Midbrain (tissue), 1 donor: ENCODE measurements around the gene IGSF22.

ENCODE experiments used
- DNase-seq: peaks from one replicate; lab custom pipeline; 2025; lab: John Stamatoyannopoulos, UW

The IGSF22 gene

DNA sequence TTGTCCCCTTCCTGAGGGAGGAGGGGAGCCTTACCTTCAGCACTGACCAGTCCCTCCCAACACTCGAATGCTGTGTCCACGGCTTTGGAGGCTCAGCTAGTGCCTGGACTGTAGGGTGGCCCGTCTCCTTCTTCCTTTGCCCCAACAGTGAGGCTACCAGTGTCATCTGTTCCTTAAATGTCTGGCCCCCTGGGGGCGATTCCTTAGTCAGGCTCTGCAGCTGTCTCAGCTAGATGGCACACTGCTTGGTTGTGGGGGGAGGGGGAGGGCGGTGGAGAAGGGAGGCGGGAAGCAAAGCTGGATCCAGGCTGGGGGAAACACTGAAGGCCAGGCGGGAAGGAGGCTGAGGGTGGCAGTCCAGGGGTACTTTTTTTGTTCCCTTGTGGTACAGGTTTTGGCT lies at the start of gene IGSF22:
TSS of gene IGSF22 (minus strand) at position 149 of the 400 bp plus-strand sequence. CDS start 1,952 bp downstream, outside the sequence.
- no peak for DNase-seq

DNA sequence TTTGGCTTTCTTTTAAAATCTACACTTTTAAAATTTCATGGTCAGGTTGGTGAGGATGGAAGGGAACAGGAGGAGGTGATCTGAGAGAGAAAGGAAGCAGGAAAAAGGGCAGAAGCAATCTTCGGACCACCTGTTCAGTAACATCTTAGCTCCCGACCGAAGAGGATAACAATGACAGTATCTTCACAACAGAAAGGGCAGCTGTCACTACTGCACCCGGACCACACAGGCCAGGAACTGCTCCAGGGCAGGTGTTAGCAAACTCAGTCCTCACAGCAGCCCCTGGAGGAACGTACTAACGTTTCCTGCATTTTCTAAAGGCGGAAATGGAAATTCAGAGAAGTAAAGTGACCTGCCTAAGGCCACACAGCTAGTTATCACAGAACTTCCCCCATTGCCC lies 48.8 kb upstream of the IGSF22 start:
- no peak for DNase-seq

DNA sequence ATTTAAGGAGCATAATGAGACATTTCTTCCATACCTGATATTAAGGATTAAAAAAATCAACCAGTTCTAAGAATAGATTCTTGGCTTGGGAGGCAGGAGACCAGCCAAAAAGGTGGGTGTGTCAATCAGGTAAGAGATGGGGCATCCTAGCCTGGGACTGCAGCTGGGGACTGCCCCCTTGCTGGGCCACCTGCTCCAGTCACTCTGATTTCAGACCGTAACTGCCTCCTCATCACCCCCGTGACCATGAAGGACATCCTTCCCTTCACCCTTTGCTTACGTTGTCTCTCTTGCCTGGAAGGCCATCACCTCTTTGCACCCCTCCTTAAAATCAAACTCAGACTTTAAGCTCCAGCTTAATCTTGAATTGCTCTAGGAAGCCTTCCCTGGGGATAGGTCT lies 47.7 kb upstream of the IGSF22 start:
- DNase-seq: no peak

DNA sequence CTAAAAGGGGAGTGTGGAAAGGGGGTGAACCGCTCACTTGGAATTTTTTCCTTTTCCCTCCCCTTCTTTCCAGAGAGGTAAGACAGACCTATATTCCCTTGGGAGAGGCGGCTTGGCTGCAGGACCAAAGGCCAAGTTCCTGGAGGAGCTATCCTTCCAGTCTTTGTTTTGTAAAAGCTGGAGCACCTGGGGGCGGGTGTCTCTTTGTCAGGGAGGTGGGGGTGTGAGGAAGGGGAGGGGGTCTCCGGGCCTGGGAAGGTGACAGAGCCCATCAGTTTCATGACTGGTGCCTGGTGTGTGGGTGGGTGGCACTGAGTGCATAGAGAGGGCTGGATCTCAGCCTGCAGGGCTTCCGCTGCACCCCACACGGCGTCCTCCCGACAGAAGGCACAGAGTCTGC lies 47.1 kb upstream of the IGSF22 start:
- no peak for DNase-seq

DNA sequence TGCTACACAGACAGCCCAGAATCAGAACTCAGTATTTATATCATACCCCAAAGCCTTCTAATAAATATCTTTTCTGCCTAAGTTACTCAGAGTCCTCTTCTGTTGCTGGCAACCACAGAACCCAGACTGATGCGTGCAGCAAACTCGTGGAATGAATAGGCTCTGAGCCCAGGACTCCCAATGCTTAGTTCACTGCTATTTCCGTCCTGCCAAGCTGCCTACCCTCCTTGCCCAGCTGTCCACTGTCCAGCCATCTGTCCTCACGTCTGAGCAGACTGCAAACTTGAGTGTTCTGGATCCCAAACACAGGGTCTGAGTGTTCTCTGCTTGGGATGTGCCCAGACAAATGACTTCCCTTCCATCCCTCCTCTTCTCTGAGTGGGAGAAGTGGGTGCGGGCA lies 46.2 kb upstream of the IGSF22 start:
- DNase-seq: no peak

DNA sequence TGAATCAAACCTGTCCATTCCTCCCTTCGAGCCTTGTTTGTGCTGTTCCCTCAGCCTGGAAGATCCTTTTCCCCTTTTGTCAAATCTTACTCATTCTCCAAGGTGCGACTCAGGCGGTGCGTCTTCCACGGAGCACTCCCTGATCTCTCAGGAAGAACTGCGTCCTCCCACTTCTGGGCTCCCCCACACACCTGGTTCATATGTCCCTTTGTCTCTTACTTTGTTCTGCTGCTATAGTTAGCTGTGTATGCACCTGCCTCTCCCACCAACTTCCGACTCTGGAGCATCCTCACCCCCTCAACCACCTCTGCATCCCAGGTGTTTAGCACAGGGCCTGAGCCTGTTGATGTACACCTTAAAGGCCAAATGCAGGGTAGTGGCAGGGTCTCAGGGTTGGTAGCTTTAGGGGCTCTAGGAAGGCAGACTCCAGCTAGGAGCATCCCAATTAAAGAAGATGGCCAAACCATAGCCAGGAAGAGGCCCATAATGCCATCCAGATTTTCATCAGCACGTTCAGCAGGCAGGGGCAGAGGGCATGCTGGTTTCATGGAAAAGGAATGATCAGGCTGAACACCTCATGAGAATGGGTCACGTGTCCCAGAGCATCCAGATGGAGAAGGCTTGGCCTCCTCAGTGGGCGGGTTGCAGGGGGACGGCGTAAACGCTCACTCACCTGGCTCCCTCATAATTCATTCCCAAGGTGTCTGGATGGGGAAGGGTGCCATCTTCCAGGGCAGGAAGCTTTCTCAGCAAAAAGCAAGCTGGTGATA lies 45.5 kb upstream of the IGSF22 start:
- DNase-seq: no peak

DNA sequence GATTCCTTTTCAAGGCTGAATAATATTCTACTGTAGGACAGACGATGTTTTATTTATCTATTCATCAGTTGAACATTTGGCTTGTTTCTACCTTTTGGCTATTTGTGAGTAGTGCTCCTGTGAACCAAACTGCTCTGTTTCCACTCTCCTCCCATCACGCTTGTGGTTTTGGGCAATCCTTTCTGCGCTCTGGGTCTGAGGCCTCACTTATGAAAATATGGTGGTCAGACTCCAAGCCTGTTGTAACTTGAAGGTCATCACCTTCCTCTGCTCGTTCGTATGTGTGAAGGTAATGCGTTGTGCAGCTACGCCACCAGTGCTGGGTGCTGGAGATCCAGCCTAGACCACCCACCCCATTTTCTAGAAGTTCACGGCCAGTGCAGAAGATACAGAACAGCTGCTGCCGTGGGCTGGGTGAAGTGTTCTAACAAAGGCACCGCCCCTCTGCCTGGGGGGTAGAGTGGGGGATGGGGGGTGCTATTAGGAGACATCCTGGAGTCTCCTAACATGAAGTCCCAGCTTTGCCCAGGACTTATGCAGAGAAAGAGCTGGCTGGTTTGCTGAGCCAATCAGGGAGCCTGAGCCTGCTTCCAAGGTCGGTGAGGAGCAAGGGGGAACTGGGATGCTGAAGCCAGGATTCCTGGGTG lies 44.6 kb upstream of the IGSF22 start:
- no peak for DNase-seq

DNA sequence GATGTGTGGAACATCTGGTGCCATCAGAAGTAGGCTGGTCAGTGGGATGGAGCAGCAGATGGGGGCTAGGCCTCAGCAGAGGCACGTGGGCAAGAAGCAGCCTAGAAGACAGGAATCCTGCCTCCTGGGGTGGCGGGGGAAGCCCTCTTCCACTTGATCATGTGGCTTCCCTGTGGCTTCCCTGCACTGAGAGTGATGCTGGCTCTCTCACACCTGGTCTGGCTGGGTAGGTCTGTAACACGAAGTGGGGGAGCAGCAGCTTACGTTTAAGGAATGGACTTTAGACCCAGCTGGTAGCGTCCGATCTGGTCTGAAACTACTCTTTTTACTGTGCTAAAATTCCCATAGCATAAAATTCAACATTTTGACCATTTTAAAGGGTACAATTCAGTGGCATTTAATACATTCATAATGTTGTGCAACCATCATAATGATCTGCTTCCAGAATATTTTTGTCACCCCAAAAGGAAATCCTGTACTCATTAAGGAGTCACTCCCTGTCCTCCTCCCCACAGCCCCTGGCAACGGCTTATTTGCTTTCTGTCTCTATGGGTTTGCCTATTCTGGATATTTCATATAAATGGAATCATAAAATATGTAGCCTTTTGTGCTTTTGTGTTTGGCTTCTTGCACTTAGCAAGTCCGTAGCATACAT lies 43.9 kb upstream of the IGSF22 start:
- no peak for DNase-seq

DNA sequence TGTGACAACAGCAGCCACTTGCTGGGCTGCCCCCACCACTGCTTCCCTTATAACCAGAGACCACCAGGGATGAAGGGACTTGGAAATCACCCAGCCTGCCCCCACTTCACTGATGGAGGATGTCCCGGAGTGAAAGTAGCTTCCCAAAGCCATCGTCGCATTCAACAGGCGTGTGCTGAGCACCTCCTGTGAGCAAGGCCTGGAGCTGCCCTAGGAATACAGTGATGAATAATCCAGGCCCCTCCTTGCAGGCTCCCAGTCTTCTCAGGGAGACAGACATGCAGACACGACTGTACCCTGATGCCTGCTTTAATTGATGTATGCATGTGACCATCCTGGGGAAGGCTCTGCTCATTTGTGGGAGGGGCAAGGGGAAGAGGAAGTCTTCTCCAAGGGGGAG lies 43.0 kb upstream of the IGSF22 start:
- DNase-seq: no peak

DNA sequence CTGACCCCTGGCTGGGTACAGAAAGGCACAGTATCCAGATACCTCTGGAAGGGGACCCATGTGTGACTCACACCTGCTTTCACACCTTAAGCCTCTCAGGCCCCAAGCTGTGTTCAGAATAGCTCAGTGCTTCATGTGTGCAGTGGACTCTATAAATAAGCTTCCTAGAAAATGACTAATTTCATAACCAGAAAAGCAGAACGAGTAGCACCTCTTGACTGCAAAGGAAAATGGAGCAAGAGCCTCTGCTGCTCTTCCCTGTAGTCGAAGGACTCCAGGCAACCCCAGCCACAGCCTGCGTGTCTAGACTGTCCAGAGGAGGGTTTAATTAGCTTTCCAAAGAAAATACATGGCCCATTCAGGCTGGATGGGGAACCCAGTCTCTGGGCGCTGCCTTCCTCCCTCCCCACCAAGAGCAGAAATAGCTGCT lies 42.5 kb upstream of the IGSF22 start:
- no peak for DNase-seq

DNA sequence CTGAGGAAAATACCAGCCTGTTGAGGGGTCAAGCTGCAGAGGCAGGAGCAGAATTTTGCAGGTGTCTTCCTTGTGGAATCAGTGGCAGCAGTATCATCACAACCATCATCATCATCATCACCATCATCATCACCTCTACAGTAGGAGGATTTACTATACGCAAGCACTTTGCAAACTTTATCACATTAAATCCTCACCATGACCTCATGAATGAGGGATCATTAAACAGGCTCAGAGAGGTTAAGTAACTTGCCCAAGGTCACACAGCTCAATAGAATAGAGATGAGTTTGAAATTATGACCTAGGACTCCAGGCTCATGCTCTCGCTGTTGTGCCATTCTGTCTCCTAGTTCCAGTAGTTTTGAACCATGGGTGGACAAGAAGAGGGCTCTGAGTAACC lies 40.0 kb upstream of the IGSF22 start:
- no peak for DNase-seq

DNA sequence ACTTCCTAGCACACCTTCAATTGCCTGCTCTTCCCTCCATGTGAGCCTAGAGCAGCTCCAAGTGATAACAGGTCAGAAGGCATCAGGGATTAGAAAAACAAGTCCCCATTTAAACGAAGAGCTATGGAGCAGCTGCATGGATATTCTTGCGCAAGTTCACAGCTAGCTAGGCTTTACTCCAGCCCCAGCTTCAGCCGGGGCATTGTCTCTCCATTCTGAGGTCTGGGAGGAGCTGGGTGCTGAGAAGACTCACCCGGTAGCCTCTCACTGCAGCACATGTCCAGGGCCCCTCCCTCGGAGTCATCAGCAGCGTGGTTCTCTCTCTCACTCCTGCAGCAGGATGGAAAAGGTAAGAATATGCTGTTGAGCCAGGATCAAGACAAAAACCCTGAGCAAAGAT lies 39.6 kb upstream of the IGSF22 start:
- DNase-seq: no peak

DNA sequence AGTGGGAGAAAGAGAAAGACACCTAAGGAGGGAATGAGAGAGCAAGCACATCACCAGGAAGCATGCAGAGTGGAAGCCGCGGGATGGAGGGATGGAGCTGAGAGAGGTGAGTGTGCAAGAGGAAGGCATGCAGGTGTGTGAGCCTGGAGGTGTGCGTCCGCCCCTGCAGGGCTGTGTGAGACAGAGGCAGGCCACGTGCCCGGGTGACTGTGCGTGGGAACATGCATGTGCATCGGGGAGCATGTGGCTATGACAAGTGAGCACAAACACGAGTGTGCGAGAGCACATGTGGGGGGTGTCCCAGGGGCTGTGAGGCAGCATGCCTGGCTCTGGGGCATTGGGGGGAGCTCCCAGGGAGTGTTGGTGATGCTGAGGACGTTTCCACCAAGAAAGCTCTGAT lies 35.8 kb upstream of the IGSF22 start:
- DNase-seq: no peak

DNA sequence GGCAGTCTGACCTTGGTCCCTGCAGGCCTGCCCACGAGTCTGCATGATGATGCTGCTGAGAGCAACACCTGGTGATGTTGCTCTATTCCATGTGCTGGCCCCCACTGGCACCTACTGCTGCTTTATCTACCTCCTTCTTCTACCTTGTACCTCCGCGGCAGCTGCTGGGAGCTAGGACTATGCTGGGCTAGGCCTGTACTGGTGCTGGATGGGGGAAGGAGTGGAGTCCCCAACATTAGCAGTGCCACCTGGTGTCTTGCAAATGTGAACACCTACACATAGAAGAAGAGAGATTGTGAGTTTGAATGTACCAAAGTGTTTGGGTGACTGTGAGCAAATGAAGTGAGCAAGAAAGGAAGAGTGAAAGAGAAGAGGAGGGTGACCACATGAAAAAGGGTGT lies 35.2 kb upstream of the IGSF22 start:
- DNase-seq: no peak

DNA sequence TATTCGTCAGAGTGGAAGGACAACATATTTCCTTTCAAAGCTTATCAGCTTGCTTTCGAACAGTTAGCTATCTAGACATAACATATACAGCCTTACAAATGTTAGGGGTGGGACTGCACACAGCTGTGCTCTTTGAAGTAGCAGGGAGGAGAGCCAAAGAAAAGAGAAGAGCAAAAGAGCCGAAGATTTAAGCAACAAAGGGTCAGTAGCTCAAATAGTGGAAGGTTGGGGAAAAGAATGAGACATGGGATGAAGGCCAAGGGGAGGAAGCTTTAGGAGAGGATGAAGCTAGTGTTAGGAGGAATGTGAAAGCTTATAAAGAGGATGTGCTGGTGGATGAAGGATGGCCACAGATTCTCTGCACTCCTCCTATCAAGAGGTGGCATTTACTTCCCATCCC lies 31.8 kb upstream of the IGSF22 start:
- no peak for DNase-seq

DNA sequence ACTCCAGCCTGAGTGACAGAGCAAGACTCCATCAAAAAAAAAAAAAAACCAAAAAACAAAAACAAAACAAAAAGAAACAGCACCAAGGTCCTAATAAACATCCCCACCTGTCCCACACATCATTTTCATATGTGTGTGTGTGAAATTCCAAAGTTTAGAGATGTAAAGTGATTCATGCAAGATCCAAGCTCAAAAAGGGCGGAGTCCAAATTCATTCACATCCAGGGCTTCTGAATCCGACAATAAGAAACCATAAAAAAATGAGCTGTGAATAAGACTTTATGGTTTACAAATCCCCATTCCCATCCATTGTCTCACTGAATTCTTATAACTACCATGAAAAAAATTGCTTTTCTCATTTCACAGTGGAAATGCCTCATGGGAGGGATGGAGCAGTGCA lies 30.9 kb upstream of the IGSF22 start:
- DNase-seq: no peak

DNA sequence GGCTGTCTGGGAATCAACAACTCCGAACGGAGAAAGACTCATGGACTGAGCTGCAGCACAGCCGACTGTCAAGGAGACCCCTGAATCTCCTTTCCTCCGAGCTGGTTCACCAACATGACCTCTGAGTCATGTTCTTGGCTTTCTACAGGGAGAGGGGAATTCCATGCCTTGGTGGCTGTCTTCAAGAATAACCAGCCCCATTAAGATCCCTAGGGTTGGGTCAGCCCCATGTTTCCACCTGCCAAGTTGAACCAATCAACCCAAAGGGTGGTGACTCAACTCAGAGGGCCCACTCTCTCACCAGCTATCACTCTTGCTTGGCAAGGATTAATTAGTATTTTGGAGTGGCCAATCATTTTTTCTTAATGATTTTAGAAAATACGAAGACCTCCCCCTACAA lies 28.3 kb upstream of the IGSF22 start:
- no peak for DNase-seq

DNA sequence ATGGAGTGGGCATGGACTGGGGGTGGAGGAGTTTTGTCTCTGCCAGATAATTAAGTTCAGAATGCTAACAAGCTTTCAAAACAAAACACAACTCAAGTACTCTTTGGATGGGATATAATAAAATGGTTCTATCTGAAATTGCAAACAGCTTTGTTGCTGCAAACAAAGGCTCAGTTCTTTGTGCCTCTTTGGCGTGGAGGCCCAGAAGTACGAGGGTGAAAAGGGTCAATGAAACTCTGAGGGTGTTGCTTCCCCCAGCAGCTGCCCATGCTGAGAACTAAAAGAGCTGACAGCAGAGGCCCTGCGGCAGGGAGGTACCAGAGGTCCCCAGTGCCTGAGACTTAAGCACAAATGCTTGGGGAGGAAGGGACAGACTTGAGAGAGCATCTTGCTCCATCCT lies 26.5 kb upstream of the IGSF22 start:
- peak; percentile 27 for DNase-seq

DNA sequence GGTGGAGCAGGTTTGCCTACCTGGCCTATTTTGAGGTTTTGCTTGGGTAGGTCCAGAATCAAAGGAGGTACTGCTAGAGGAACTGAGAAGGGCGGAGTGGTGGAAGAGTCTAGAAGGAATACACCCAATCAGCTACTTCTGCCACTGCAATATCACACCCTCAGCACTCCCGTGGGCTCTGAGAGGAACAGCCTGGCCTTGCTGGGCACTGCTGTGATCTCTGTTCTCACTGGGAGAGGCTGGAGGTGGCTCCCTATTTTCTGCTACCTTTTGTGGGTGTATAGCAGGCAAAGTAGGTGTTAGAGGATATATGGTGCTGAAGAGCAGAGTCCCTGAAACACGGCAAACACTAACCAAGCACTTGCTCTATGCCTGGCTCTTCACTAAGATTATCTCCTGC lies 25.0 kb upstream of the IGSF22 start:
- no peak for DNase-seq

DNA sequence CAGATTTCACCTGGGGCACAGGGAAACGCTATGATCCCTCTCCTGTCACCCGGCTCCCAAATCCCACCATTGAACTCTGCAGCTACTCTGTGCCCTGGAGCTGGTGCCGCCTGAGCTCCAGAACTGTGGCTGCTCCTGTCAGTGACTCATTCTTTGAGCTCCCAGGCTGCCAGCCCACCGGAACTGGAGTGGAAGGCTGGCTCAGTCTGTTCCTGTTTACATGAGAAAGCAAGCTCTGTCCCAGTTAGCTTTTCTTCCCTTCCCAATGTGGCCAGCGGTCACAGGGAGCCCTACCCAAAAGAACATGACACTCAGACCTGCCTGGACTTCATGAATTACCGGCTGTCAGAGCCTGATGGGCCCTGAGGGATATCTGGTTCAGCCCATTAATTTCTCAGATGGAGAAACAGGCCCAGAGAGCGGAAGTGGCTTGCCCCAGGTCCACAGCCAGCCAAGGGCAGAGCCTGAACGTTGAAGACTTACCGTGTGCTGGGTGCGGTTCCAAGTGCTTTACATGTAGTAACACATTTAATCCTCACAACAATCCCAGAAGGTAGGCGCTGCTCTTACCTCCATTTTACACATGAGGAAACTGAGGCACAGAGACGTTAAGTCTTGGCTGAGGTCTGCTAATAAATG lies 23.8 kb upstream of the IGSF22 start:
- DNase-seq: peak; percentile 48

DNA sequence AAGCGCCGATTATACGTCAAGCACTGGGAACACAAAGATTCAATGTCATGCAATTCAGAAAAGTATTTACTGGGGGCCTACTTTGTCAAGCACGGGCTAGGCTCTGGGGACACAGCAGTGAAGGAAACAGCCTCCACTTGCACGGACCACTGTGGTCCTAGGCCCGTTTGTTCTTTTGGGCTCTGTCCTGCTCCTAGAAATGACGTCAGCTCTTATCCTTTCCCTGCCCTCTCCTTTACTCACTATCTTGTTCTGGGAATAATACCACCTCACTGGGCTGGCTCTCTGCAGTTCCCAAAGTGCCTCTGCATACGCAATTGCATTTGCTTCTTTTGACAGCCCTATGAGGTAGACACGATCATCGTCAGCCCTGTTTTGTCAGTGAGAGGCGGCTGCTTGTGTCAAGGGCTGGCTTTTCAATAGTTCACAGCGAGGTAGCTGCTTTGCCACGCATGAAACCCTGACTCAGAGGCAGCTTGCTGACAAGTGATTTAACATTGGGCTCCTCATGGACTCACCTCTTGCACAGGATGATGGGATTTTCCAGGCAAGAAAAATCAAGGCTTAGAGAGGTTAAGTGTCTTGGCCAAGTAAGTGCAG lies 22.9 kb upstream of the IGSF22 start:
- DNase-seq: no peak

DNA sequence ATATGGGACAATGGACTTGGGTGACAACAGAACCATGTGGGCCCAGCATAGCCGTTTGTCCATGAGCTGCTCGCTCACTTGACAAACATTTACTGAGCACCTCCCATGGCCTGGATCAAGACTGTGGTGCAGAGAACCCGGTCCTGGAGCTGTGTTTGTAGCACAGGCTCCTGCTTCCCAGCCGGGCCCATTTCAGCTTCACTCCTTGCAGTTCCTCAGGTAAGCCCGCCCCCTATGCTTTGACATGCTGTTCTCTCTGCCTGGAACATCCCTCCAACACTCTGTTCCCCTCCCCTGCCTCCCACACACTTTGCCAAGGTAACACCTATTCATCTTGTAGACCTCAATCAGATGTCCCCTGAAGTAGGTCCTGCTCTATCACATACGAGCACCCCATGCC lies 19.3 kb upstream of the IGSF22 start:
- no peak for DNase-seq
